Measurements from ENCODE around the gene MORN1.

DNA sequence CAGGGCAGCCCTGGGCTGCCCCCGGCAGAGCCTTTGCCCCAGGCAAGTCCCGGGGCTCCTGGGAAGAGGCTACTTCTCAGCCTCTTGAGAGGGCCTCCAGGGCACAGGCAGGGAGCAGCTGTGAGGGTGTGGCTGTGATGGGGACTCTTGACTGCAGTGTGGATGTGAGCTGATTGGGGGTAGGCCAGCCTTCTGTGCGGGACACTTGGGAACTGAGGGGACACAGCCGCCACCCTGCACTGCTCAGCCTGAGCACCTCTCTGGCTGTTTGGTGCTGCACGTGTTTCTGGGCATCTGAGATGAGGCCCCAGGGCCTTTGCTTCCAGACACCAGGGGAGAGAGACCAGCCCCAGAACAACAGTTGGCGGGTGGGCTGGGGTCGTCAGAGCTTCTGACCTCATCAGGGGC, 101.2 kb downstream of the MORN1 start:
- no peak for TF ChIP-seq POLR2A (IDR thresholded peaks at IDR 0.05; ENCODE audit: low read length)
- TF ChIP-seq GATA1 (IDR thresholded peaks at IDR 0.05; ENCODE audit: low read depth, low read length): no peak

All from erythroblast (primary cell).